Measurements from ENCODE around the gene SCT. TPM values are rescaled to one million over a fixed set of nuclear protein-coding genes. Genes with fewer than 3 reads are reported as not detected.

The SCT gene
- total RNA-seq, 1 experiment from 2014 or later, result not detected

- H3K9me3 ChIP-seq (ENCODE audit: low read depth, low read length, poor library complexity, severe bottlenecking), result no peaks in the 10 kb centered on the region
- H3K27me3 ChIP-seq (replicated peaks; ENCODE audit: insufficient read depth, low read depth, low read length, poor library complexity), result no peaks in the 10 kb centered on the region
- CTCF ChIA-PET, result no interaction called here
- no peak for TF ChIP-seq EZH2 (IDR thresholded peaks at IDR 0.05; ENCODE audit: borderline replicate concordance, low read depth, low read length, poor library complexity, severe bottlenecking)
- no peak for TF ChIP-seq CTCF (conservative IDR thresholded peaks at IDR 0.05; ENCODE audit: low read depth, low read length)
- intact Hi-C loops (cut with micrococcal nuclease; ENCODE audit: unreplicated experiment), result no loop called here
- H3K36me3 ChIP-seq (ENCODE audit: insufficient read depth, low read length, poor library complexity, severe bottlenecking), result peaks cover 56% of the 10 kb centered on the region
- BruUV-seq (replicated peaks), result no TSS peak
- POLR2A ChIA-PET (ENCODE audit: low non-redundant PET), result no interaction called here
- H3K4me1 ChIP-seq (ENCODE audit: insufficient read depth, low read length, poor library complexity, severe bottlenecking), result no peaks in the 10 kb centered on the region
- no peak for DNase-seq (ENCODE audit: low spot score)
- H3K27ac ChIP-seq (ENCODE audit: low read depth, low read length, poor library complexity, severe bottlenecking), result no peak overlapping the region
- H3K4me3 ChIP-seq (ENCODE audit: low read depth, low read length, poor library complexity, severe bottlenecking), result no peak overlapping the region
Measured at GRCh38 chr11:587978-588380, 39.0 kb downstream of the SCT start.

- Histone ChIP-seq H3K9me3 (ENCODE audit: low read depth, low read length, poor library complexity, severe bottlenecking) (no peaks in the 10 kb centered on the region), H3K4me3 (ENCODE audit: low read depth, low read length, poor library complexity, severe bottlenecking) (no peak overlapping the region), H3K27me3 (replicated peaks; ENCODE audit: insufficient read depth, low read depth, low read length, poor library complexity) (no peaks in the 10 kb centered on the region), H3K4me1 (ENCODE audit: insufficient read depth, low read length, poor library complexity, severe bottlenecking) (no peaks in the 10 kb centered on the region), H3K36me3 (ENCODE audit: insufficient read depth, low read length, poor library complexity, severe bottlenecking) (peaks cover 52% of the 10 kb centered on the region), H3K27ac (ENCODE audit: low read depth, low read length, poor library complexity, severe bottlenecking) (no peak overlapping the region)
- BruUV-seq (replicated peaks), result no TSS peak
- TF ChIP-seq CTCF (conservative IDR thresholded peaks at IDR 0.05; ENCODE audit: low read depth, low read length), result no peak
- TF ChIP-seq EZH2 (IDR thresholded peaks at IDR 0.05; ENCODE audit: borderline replicate concordance, low read depth, low read length, poor library complexity, severe bottlenecking), result no peak
- POLR2A ChIA-PET (ENCODE audit: low non-redundant PET), result no interaction called here
- DNase-seq (ENCODE audit: low spot score), result no peak
- intact Hi-C loops (cut with micrococcal nuclease; ENCODE audit: unreplicated experiment), result no loop called here
- CTCF ChIA-PET, result no interaction called here
Measured at GRCh38 chr11:587546-587945, 39.4 kb downstream of the SCT start.

- Histone ChIP-seq H3K36me3 (ENCODE audit: insufficient read depth, low read length, poor library complexity, severe bottlenecking) (peaks cover 46% of the 10 kb centered on the region), H3K4me3 (ENCODE audit: low read depth, low read length, poor library complexity, severe bottlenecking) (no peak overlapping the region), H3K9me3 (ENCODE audit: low read depth, low read length, poor library complexity, severe bottlenecking) (no peaks in the 10 kb centered on the region), H3K27ac (ENCODE audit: low read depth, low read length, poor library complexity, severe bottlenecking) (no peak overlapping the region), H3K4me1 (ENCODE audit: insufficient read depth, low read length, poor library complexity, severe bottlenecking) (no peaks in the 10 kb centered on the region), H3K27me3 (replicated peaks; ENCODE audit: insufficient read depth, low read depth, low read length, poor library complexity) (no peaks in the 10 kb centered on the region)
- DNase-seq (ENCODE audit: low spot score), result no peak
- BruUV-seq (replicated peaks), result no TSS peak
- intact Hi-C loops (cut with micrococcal nuclease; ENCODE audit: unreplicated experiment), result no loop called here
- TF ChIP-seq EZH2 (IDR thresholded peaks at IDR 0.05; ENCODE audit: borderline replicate concordance, low read depth, low read length, poor library complexity, severe bottlenecking) (no peak), CTCF (conservative IDR thresholded peaks at IDR 0.05; ENCODE audit: low read depth, low read length) (no peak)
- ChIA-PET CTCF (no interaction called here), POLR2A (ENCODE audit: low non-redundant PET) (interaction anchor here (0.6 kb wide), 1 partner anchor 1129 kb away, joined by 3 read pairs; no protein-coding TSS in a partner anchor)
Measured at GRCh38 chr11:586376-587316, 40.3 kb downstream of the SCT start.
